ENCODE measurements around the gene ERBB4. TPM values are rescaled to one million over a fixed set of nuclear protein-coding genes. Genes with fewer than 3 reads are reported as not detected.

ERBB4 gene
- total RNA-seq, 2 donors from 2014 or later: not detected

DNA sequence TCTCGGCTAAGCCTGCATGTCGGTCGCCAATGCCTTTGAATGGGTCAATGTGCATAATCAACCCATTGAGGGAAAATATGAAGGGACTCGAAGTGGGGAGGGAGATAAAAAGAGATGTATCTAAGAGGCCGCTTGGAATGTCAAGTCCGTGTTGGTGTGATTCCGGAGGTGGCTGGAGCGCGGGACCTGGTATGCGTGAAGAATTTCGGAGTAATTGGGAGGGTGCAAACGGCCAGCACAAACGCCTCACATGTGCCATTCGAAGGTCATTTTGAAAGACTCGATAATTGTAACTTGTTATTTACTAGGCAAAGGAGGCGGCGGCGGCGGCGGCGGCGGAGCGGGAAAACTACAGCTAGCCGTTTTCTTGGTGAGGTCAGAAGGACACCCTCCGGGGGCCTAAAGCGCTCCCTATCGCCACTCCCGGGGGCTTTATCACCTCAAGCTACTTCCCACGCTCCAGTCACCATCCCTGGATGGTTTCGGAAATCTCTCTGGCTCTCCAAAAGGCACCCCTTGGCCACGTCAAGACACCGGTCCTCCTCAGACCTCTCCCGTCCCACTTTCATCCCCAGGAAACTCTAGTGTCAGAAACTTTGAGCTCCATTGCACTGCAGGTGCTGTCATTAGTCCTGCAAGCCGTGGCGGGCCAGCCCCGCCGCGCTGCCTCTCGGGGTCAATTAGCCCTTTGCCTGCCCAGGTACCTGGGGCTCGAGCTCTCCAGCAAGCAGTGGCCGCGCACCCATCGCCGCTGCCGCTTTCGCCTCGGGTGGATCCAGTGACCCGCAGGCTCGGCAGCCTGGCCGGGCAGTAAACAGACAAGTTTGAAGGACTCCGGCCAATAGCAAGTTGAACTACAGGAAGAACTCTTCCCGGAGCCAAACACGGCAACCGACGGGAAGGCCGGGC is 1.5 kb downstream of the ERBB4 start:
- Mint-ChIP-seq H3K9me3 (no peaks in the 10 kb centered on the region), H3K27me3 (ENCODE audit: low read depth) (peaks cover 50% of the 10 kb centered on the region), H3K27ac (no peak overlapping the region), H3K4me3 (peak overlapping the region; percentile 58 to 67), H3K4me1 (ENCODE audit: low read depth) (peaks cover 8% of the 10 kb centered on the region), H3K36me3 (ENCODE audit: insufficient read depth in 2 of 2) (peaks cover 0 to 4% of the 10 kb centered on the region in 2 donors)
- no peak for DNase-seq
- ATAC-seq (replicated peaks in 1 of 2): no peak

DNA sequence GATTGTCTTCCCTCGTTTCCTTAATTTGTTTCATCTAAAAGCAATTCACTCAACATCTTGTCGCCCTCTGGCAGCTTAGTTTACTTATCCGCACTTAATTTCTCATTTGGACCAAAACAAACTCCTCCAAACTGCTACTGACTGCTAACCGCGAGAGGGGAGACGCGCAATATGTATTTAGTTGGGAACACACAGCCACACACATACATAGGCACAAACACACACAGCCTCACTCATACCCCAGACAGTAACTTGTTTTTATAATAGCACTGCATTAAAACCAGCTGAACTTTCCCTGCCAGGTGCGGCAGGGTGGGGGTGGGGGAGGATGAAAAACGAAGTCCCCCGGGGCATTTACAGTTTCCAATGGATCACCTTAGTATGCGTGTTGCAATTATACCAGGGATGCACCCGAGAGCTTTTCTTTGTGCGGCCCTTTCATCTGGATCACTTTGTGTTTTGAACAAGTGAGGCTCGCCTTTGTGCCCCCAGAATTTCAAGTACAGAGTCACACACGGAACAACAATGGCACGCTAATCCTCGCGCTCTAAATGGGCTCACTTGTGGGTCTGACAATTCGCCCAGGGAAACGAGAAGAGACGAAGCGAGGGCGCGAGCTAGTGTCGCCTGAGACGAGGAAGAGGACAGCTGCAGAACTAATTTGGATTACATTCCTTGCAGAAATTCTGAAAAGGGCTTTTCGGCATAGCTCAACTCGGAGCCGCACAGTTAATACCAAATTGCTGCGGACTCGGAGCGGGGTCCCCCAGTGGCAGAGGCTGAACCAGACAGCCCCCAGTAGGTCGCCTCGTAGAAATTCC is 2.4 kb downstream of the ERBB4 start:
- DNase-seq: no peak
- no peak overlapping the region for H3K27ac Mint-ChIP-seq
- peak overlapping the region; percentile 51 to 58 for H3K4me3 Mint-ChIP-seq
- peaks cover 8% of the 10 kb centered on the region for H3K4me1 Mint-ChIP-seq (ENCODE audit: low read depth)
- H3K36me3 Mint-ChIP-seq (ENCODE audit: insufficient read depth in 2 of 2): peaks cover 0 to 4% of the 10 kb centered on the region in 2 donors
- ATAC-seq (replicated peaks in 1 of 2): no peak
- H3K9me3 Mint-ChIP-seq: no peaks in the 10 kb centered on the region
- peaks cover 50% of the 10 kb centered on the region for H3K27me3 Mint-ChIP-seq (ENCODE audit: low read depth)

DNA sequence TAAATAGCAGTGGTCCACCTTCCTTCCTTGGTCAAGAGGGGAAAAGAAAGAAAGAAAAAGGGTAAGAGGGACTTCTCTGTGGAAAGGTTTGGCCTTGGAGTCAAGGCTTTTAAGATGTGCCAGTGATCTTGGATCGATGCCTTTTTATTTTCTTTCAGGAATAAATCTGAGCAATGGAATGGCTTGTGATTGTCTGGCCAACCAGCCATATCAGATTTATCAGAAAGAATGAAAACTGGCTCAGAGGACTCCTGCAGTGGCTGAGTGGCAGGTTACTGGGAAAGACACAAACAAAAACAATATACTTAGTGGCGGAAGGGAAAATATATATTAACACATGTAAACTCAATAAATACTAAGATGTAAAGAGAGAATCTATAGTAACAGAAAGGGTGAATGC is 4.3 kb downstream of the ERBB4 start:
- peaks cover 35% of the 10 kb centered on the region for H3K27me3 Mint-ChIP-seq (ENCODE audit: low read depth)
- DNase-seq: no peak
- H3K36me3 Mint-ChIP-seq (ENCODE audit: insufficient read depth in 2 of 2): peaks cover 0 to 2% of the 10 kb centered on the region in 2 donors
- no peak overlapping the region for H3K27ac Mint-ChIP-seq
- peaks cover 8% of the 10 kb centered on the region for H3K4me1 Mint-ChIP-seq (ENCODE audit: low read depth)
- ATAC-seq (replicated peaks in 1 of 2): no peak
- no peaks in the 10 kb centered on the region for H3K9me3 Mint-ChIP-seq
- H3K4me3 Mint-ChIP-seq: no peak overlapping the region

- Mint-ChIP-seq H3K9me3 (no peaks in the 10 kb centered on the region), H3K27me3 (ENCODE audit: low read depth) (peaks cover 35% of the 10 kb centered on the region), H3K4me3 (no peak overlapping the region), H3K36me3 (ENCODE audit: insufficient read depth in 2 of 2) (peaks cover 0 to 2% of the 10 kb centered on the region in 2 donors), H3K27ac (no peak overlapping the region), H3K4me1 (ENCODE audit: low read depth) (peaks cover 8% of the 10 kb centered on the region)
- ATAC-seq (replicated peaks in 1 of 2) (no peak), DNase-seq (no peak)
These were observed 6.0 kb downstream of the ERBB4 start for GRCh38 chr2:212532585-212532984.

GRCh38 chr2:212532087-212532486 is 6.5 kb downstream of the ERBB4 start:
- ATAC-seq (replicated peaks in 1 of 2): no peak
- H3K4me3 Mint-ChIP-seq: no peak overlapping the region
- H3K27ac Mint-ChIP-seq: no peak overlapping the region
- peaks cover 0 to 2% of the 10 kb centered on the region in 2 donors for H3K36me3 Mint-ChIP-seq (ENCODE audit: insufficient read depth in 2 of 2)
- H3K27me3 Mint-ChIP-seq (ENCODE audit: low read depth): peaks cover 30% of the 10 kb centered on the region
- no peaks in the 10 kb centered on the region for H3K9me3 Mint-ChIP-seq
- peaks cover 8% of the 10 kb centered on the region for H3K4me1 Mint-ChIP-seq (ENCODE audit: low read depth)
- DNase-seq: no peak

- Mint-ChIP-seq H3K4me3 (no peak overlapping the region), H3K4me1 (ENCODE audit: low read depth) (peaks cover 3% of the 10 kb centered on the region), H3K36me3 (ENCODE audit: insufficient read depth in 2 of 2) (no peaks in the 10 kb centered on the region), H3K27me3 (ENCODE audit: low read depth) (peaks cover 24% of the 10 kb centered on the region), H3K9me3 (no peaks in the 10 kb centered on the region), H3K27ac (no peak overlapping the region)
- DNase-seq (no peak), ATAC-seq (replicated peaks in 1 of 2) (no peak)
These were observed 7.1 kb downstream of the ERBB4 start for GRCh38 chr2:212531499-212531898.

DNA sequence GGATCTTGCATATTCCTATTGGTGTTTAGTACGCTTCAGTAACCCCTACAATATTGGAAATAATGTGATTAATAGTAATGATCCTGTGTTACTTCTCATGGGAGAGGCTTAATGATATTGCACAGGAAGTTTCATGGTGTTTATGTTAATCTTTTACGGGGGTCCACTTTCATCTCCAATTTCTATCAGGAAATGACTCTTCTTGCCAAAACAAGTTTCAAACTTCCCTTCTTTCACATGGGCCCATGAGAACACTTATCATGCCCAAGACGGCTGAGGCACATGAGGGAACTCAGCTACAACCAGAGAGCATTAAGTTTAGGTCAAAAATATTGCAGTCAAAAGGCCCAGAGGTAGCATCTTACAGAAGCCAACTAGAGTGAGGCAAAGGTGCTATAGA is 7.6 kb downstream of the ERBB4 start:
- no peak overlapping the region for H3K27ac Mint-ChIP-seq
- H3K4me1 Mint-ChIP-seq (ENCODE audit: low read depth): no peaks in the 10 kb centered on the region
- no peak for ATAC-seq (replicated peaks in 1 of 2)
- no peaks in the 10 kb centered on the region for H3K36me3 Mint-ChIP-seq (ENCODE audit: insufficient read depth in 2 of 2)
- no peak for DNase-seq
- H3K27me3 Mint-ChIP-seq (ENCODE audit: low read depth): peaks cover 19% of the 10 kb centered on the region
- no peaks in the 10 kb centered on the region for H3K9me3 Mint-ChIP-seq
- no peak overlapping the region for H3K4me3 Mint-ChIP-seq

GRCh38 chr2:212530373-212530772 is 8.2 kb downstream of the ERBB4 start:
- Mint-ChIP-seq H3K36me3 (ENCODE audit: insufficient read depth in 2 of 2) (no peaks in the 10 kb centered on the region), H3K27me3 (ENCODE audit: low read depth) (peaks cover 13% of the 10 kb centered on the region), H3K9me3 (no peaks in the 10 kb centered on the region), H3K27ac (no peak overlapping the region), H3K4me1 (ENCODE audit: low read depth) (no peaks in the 10 kb centered on the region), H3K4me3 (no peak overlapping the region)
- no peak for ATAC-seq (replicated peaks in 1 of 2)
- DNase-seq: no peak

DNA sequence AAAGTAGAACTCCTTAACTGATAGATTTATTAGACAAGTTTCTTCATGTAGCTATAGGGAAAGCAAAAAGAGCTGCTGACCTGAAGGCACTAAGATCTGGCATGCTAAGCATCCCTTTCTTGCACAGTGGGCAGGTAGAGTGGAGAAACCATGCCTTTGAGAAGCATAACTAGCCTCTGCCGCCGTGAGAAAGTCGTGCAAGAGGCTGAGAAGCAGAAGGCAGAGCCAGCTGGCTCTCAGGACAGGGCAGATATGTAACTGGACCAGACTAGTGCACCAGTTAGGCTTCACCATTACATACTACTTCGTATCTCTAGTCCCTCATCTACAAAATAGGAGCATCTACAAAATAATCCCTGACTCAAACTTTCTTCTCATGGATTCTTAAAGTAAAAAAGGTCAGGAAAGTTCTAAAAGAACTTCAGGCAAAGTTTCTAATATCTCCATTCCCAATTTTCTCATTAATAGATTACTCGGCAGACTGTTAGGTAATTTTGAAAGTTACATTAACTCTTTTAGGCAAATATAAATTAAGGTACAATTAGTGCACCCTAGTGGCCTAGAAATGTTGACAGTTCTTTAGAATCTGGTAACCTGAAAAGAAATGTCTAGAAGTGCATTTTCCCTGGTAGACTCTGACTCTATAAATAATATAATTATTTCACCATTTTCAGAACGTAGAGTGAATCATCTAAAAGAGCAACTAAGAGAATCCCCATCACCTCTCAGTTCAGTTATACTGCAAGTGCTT is 10.3 kb downstream of the ERBB4 start:
- no peaks in the 10 kb centered on the region for H3K36me3 Mint-ChIP-seq (ENCODE audit: insufficient read depth in 2 of 2)
- DNase-seq (no peak), ATAC-seq (replicated peaks in 1 of 2) (no peak)
- H3K4me1 Mint-ChIP-seq (ENCODE audit: low read depth): no peaks in the 10 kb centered on the region
- H3K4me3 Mint-ChIP-seq: no peak overlapping the region
- no peaks in the 10 kb centered on the region for H3K27me3 Mint-ChIP-seq (ENCODE audit: low read depth)
- no peaks in the 10 kb centered on the region for H3K9me3 Mint-ChIP-seq
- no peak overlapping the region for H3K27ac Mint-ChIP-seq

GRCh38 chr2:212526059-212526458 is 12.5 kb downstream of the ERBB4 start:
- ATAC-seq (replicated peaks in 1 of 2) (no peak), DNase-seq (no peak)
- Mint-ChIP-seq H3K4me3 (no peak overlapping the region), H3K9me3 (no peaks in the 10 kb centered on the region), H3K27ac (no peak overlapping the region), H3K4me1 (ENCODE audit: low read depth) (no peaks in the 10 kb centered on the region), H3K36me3 (ENCODE audit: insufficient read depth in 2 of 2) (no peaks in the 10 kb centered on the region), H3K27me3 (ENCODE audit: low read depth) (no peaks in the 10 kb centered on the region)

GRCh38 chr2:212523756-212524155 is 14.8 kb downstream of the ERBB4 start:
- no peaks in the 10 kb centered on the region for H3K36me3 Mint-ChIP-seq (ENCODE audit: insufficient read depth in 2 of 2)
- H3K9me3 Mint-ChIP-seq: no peaks in the 10 kb centered on the region
- H3K27ac Mint-ChIP-seq: no peak overlapping the region
- no peaks in the 10 kb centered on the region for H3K4me1 Mint-ChIP-seq (ENCODE audit: low read depth)
- ATAC-seq (replicated peaks in 1 of 2) (no peak), DNase-seq (no peak)
- H3K4me3 Mint-ChIP-seq: no peak overlapping the region
- H3K27me3 Mint-ChIP-seq (ENCODE audit: low read depth): no peaks in the 10 kb centered on the region

DNA sequence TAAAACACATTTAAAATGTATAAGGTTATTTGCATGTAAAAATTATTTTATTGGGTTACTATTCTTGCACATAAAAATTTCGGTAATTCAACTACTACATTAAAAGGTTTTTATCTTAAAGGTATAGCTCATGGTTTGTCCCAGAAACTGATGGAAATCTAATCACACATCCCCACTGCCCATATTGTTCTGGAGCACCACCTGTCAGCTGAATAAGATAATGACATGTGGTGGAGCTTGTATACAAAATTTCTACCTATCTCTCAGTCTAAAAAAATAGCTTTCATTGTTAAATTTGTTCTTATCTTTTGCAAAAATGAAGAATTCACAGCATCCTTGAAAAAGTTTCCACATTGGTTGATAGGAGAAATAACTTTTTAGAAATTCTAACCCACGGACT is 18.3 kb downstream of the ERBB4 start:
- H3K9me3 Mint-ChIP-seq: no peaks in the 10 kb centered on the region
- no peak for DNase-seq
- no peak for ATAC-seq (replicated peaks in 1 of 2)

GRCh38 chr2:212517693-212518092 is 20.9 kb downstream of the ERBB4 start:
- no peaks in the 10 kb centered on the region for H3K27me3 Mint-ChIP-seq (ENCODE audit: low read depth)
- no peaks in the 10 kb centered on the region for H3K4me1 Mint-ChIP-seq (ENCODE audit: low read depth)
- no peak overlapping the region for H3K4me3 Mint-ChIP-seq
- H3K36me3 Mint-ChIP-seq (ENCODE audit: insufficient read depth in 2 of 2): no peaks in the 10 kb centered on the region
- no peak overlapping the region for H3K27ac Mint-ChIP-seq
- no peak for DNase-seq
- no peaks in the 10 kb centered on the region for H3K9me3 Mint-ChIP-seq
- ATAC-seq (replicated peaks in 1 of 2): no peak

More for the DNA sequence above, 18.3 kb downstream of the ERBB4 start:
- no peaks in the 10 kb centered on the region for H3K27me3 Mint-ChIP-seq (ENCODE audit: low read depth)
- H3K27ac Mint-ChIP-seq: no peak overlapping the region
- no peak overlapping the region for H3K4me3 Mint-ChIP-seq
- no peaks in the 10 kb centered on the region for H3K4me1 Mint-ChIP-seq (ENCODE audit: low read depth)
- H3K36me3 Mint-ChIP-seq (ENCODE audit: insufficient read depth in 2 of 2): no peaks in the 10 kb centered on the region

Measured in activated T-cell treated with anti-CD3 and anti-CD28 coated beads, Interleukin-2, amount 50 U/mL, for 72 hours (primary cell).